GM19025 (cell line): ENCODE results near the gene CCDC85C.

Experiments
- ATAC-seq: cut with Tn5 transposase; IDR thresholded peaks from one replicate; pipeline ENCODE4 v1.9.1; 2021; ENCODE audit warnings: mild to moderate bottlenecking, low read depth, moderate library complexity; ENCODE audit not compliant: unreplicated experiment

CCDC85C gene

DNA sequence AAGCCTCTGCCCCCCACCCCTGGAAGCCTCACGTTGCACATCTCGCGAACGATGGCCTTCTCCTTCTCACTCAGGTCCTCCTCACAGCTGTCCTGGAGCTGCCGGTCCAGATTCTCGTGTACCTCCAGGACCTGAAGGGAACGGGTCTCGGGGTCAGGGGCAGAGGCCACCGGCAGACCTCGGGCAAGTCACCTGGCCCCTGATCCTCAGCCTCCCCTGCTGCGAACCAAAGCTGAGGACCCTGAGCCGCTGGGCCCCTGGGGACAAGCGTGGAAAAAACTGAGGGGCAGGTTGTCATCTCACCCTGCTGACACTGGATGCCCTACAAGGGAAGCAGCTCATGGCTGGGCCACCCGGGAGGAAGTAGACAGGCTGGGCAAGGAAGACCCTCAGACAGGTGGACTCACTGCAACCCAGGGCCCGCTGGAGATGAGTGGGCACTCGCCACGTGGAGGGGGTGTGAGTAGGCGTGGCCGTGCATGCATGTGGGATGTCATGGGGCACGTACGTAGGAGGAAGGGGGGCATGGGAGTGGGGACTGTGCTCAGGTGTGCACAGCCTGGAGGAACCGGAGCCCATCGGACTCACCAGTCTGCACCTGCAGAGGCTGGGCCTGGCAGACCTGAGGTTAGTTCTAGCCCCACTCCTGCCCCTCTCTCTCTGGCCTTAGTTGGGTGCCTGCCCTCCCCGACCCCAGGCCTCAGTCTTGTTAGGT, 87.7 kb downstream of the CCDC85C start:
- ATAC-seq = no peak

DNA sequence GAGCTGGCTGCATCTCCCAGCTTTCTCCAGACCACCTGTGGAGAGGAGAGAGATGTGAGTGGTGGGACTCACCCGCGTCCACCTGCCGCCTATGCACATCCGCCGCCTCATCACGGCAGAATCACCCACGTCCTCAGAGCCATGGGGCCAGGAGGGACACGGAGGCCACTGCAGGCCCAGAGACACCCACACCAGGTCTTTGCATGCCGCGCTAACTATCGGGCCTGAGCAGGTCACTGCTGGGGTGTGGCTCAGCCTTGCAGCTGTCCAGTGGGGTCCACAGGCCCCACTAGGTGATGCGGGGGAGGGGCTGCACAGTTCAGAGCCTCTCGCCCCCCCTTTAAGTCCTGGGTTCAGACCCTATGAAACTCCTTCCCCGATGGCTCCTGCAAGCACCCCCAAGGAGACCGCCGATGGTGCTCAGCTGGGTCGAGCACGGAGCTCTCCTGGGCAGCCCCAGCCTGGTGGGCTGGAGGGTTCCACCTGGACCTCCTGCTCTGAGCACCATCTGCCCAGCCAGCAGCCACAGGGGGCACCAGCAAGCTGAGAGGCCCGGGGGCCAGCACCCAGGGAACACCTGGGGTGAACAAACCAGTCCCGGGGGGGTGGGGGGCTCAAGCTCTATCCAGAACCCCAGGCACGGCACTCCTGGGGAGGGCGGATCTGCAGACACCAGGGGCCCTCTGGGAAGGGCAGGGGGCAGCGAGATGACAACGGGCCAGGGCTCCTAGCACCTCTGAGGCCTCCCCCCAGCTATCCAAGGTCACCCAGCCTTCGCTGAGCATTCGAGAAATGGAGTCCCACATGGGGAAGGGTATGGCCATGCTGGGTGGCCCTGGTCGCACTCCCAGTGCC, 88.5 kb downstream of the CCDC85C start:
- no peak for ATAC-seq

DNA sequence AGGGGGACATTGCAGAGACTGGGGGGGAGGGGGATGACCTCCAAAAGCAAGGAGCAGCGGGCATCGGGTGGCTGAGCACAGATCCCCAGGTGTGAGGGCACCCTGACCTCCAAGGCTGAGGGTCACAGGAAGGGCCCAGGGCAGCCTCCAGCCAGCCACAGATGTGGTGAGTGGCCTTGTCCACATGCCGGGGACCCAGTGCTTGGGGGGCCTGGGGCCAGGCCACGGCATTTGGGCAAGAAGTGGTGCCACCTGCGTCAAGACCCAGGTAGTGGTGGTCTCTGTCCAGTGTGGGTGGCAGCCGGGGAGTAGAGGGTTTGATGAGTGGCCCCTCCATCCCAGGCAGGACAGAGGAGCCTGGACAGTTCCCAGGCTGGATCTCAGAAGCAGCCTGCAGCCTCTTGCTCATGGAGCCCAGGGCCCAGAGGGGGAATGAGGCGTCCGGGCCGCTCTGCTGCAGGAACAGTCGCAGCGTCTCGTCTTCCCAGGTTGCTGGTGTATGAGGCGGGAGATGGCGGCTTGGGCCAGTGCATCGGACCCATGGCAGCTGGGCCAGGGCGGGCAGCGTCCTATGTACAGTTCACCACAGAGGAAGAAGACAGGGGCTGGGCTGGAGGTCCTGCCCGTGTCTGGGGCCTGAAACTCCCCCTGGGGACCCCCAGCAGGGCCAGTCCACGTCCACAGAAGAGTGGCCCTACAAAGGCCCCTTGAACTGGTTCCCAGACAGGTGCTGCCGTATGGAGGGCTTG, 89.3 kb downstream of the CCDC85C start:
- ATAC-seq = no peak

DNA sequence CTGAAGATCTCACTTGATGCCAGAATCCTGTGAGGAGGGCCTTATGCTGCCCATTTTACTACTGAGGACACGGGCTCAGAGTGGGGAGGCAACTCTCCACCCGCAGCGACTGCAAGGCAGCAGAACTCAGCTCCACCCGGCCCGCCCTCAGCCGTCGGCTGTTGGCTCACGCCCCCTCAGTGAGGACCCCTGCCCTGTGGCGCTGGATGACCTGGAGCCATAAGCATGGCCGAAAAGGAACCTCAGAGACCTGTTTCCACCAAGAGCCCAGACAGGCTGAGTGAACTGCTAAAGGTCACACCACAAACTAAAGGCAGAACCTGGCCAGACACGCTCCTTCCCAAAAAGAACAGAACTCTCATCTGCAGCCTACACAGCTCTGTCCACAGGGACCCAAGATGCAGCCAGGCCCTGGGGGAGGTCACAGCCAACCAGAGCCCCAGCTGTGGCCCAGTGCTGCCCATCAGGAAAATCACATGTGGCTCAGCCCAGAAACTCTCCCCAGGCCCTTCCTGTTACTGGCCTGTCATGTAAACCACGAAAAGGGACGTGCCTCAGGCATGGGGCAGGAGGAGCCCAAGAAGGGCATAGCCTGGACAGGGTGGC, 90.0 kb downstream of the CCDC85C start:
- no peak for ATAC-seq

DNA sequence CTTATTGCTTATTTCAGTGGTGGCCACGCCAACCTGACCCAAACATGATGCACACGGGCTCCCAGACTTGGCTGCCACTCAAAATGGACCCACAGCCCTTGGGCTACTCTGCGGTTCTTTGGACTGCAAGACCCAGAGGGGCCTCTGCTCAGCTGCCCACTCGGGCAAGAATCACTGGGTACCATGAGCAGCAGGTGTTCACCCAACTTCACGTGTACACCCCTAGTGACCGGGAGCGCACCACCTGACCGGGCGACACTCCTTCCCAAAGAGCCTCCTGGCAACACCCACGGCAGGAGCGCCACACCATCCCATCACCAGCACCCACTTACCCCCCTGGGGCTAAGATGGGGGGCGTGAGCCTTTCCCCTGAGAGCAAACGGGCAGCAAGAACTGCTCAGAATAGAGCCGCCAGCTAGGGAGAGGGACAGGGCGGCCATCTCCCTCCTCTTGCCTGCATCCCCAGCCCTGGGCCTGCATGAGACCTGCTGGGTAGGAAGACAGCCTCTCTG, 90.8 kb downstream of the CCDC85C start:
- ATAC-seq = no peak

GRCh38 chr14:99512571-99513182, 91.3 kb downstream of the CCDC85C start:
- no peak for ATAC-seq

DNA sequence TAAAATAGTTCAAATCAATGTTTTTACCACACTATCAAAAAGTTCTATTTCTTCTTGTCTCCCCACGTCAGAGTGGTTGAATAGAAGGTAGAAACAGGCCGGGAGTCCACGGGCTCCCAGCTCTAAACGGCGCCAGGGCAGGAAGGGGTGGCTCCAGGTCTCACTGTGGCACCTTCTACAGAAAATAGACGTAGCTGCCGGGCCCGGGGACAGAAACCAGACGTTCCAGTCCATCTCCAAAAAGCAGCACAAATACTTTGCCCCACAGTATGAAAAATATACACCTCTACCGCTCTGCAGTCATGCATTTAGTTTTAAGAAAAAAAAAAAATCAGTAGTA, 91.9 kb downstream of the CCDC85C start:
- no peak for ATAC-seq

DNA sequence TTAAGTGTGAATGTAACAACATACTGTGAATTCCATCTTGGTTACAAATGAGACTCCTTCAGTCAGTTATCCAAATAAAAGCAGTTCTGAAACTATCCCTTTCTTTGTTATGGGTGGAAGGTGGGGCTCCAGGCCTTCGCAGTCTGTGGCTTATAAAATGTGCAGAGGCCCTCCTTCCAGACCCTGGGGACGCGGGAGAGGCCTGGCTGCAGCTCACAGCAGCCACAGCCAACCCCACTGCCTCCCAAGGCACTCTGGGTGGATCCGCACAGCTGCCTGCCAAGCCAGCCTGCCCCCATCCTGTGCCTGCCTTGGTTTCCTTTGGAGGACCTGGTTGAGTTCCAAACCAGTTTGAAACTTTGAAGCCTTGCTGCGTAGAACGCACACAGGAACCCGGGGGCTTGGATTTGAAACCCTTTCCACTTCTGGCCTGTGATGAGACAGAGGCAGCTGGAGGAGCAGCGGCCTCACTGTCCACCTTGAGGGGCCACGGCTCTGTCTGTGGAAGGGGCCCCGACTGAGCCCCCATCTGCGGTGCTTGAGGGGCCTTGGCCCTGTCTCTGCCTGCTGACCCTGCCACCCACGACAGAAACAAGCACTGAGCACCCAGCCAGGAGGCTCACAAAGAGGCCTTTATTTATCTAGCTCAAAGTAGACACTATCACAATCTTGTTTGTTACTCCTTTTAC, 92.4 kb downstream of the CCDC85C start:
- ATAC-seq = no peak

- ATAC-seq = no peak
Measured at GRCh38 chr14:99510556-99511139, 93.4 kb downstream of the CCDC85C start.

- no peak for ATAC-seq
Measured at GRCh38 chr14:99509871-99510555, 94.0 kb downstream of the CCDC85C start.

GRCh38 chr14:99508896-99509629, 94.9 kb downstream of the CCDC85C start:
- ATAC-seq = no peak

DNA sequence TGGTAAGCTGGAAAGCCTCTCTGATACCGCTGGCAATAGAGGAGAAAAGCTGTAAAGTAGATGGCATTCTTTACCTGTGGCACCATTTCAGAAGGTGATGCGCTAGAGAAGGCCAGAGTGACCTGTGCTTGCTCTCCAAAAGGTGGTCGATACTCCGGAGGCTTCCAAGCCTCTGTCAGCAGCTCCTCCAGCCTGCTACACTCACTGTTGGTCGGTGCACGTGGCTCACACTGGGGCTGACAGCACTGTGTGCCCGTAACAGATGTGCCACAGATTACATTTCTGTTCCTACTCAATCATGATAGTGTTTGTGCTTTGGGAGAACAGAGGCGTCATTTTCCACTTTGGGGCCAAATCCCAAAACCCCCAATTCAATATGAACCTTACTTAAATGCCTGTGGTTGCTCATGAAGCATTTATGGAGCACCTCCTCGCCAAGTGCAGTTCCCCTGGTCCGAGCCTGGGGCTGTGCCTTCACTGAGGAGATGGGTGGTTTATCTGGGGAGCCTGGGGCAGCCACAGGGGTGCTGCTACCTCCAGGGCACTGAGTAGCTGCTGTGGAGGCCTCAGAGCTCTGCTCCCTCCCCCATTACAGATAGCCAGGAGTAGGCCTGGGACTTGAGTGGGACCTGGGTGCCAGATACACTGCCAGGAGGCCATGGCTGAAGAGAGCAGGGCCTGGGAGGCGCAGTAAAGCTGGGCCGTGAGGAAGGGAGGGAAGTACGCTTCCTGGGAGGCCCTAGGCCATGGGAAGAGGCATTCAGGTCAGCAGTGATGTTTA, 96.0 kb downstream of the CCDC85C start:
- no peak for ATAC-seq

DNA sequence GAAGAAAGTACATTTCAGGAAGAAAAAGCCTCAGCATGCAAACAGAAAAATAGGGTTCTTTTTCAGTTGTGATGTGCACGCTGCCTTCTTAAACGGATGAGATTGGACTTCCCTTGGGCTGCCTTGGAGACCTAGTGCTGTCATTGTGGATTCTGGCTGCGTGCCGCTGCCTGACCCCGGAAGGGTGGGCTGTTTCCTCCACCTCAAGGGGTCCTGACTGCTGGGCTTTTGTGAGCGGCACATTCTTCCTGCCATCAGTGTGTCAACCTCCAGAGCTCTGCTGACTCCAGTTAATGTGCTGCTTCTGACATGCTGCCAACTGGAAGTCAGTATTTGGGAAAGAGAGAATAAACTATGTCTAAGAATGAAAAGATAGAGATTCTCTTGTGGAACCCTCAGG, 97.7 kb downstream of the CCDC85C start:
- ATAC-seq = no peak

- ATAC-seq = no peak
Measured at GRCh38 chr14:99505089-99505488, 98.9 kb downstream of the CCDC85C start.

DNA sequence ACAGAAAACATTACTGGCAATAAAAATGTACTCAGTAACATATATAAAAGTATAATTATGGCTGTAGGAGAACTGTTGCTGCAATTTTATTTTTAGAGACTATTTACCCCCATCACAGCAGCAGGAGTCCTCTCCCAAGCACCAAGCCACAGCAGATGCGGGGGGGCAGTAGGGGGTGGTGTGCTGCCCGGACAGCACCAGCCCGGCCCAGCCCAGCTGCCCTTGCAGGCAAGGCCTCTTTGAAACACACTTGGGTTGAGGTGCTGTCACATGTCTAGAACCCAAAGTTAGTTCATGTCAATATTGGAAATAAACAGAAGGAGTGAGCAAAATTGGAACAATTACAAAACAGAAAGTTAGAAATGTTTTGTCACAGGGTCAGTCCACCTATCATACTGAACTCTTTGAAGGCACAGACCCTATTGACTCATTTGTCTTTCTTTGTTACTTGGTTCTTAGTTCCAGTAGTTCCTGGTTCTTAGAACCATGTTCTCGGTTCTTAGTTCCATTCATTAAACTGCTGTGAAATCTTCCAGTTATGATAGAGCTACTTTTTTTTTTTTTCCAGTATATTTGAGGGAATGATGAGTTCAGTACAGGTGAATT, 100.1 kb downstream of the CCDC85C start:
- ATAC-seq = no peak

- no peak for ATAC-seq
Measured at GRCh38 chr14:99502989-99503421, 101.0 kb downstream of the CCDC85C start.

DNA sequence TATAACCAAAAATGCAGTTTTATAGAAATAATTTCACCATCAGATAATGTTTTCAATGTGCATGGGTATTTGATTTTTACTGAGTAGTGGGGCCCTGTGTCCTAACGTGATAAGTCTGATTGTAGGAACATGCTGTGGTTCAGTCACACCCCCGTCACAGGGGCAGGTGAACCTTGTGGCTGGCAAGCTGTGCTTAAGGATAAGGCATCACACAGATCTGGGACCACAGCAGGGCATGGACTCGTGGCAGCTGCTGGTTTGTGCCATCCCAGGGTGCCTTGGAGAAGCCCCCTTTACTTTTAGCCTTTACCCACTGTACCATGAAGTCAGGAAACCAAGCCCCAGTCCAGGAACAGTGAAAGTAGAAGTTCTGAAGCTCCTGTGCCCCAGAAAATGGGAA, 106.1 kb downstream of the CCDC85C start:
- no peak for ATAC-seq
